K562 (cell line): ENCODE results near the gene PTPN1. TPM values are rescaled to one million over a fixed set of nuclear protein-coding genes. Genes with fewer than 3 reads are reported as not detected.
A peak's percentile ranks its signal among the peaks of the same experiment; 100 is the strongest.

Experiments used
- ATAC-seq: fragments of 200-7000 bp; cut with Tn5 transposase; 3 replicates; pipeline ENCODE4 v1.9.1; 2020; ENCODE audit warnings: moderate library complexity
- BruUV-seq: library from RNA; stranded (reverse); fragments of 400-500 nt; replicated peaks from 2 replicates; lab custom pipeline; 2021; lab: Mats Ljungman, UMichigan
- CTCF ChIA-PET: fragments of 300-600 bp; formaldehyde crosslinking; extraction: SDS; loops from one replicate; lab custom pipeline; 2021; ENCODE audit warnings: low intra/inter-chr PET ratio; lab: Yijun Ruan, JAX
- POLR2A ChIA-PET: fragments of 300-600, 350-650 bp; sonication (Branson Sonifier 250); formaldehyde crosslinking; extraction: SDS; loops from one replicate; lab custom pipeline; 2021; ENCODE audit warnings: antibody characterized with exemption, inconsistent platforms; lab: Yijun Ruan, JAX
- DNase-seq, 4 experiments: peaks; one replicate each; pipeline versions ENCODE4 v3.0.0 to v3.0.0-alpha.2; 2011 to 2018; ENCODE audit warnings: low spot score in 3 of 4, mixed read lengths in 3 of 4; ENCODE audit errors: extremely low read depth in 1 of 4
- FAIRE-seq: peaks from 2 replicates; lab custom pipeline; 2011; peaks lifted over from hg19 to GRCh38; lab: Jason Lieb, UNC
- H2AFZ ChIP-seq: 2 replicates; pipeline ENCODE4 v1.6.0; 2011; ENCODE audit warnings: low read depth, low read length, control low read depth, inconsistent platforms
- H3K27ac ChIP-seq: fragments of 200-600 bp; 3 replicates; pipeline ENCODE4 v1.8.0; 2011; ENCODE audit warnings: low read depth, mild to moderate bottlenecking, control low read depth, inconsistent platforms, low read length, moderate library complexity, mixed read lengths; ENCODE audit errors: extremely low read depth
- H3K27me3 ChIP-seq, 2 experiments: fragments of 300-600 bp in 1 of 2; 2 replicates in 1 of 2; 3 replicates in 1 of 2; pipeline versions ENCODE4 v1.6.0 to v1.8.0; 2011; ENCODE audit warnings: inconsistent platforms in 2 of 2, low read length in 2 of 2, mild to moderate bottlenecking in 1 of 2, mixed read lengths in 1 of 2, moderate library complexity in 1 of 2; ENCODE audit not compliant: control insufficient read depth in 2 of 2, insufficient read depth in 2 of 2
- H3K36me3 ChIP-seq: fragments of 300-600 bp; 3 replicates; pipeline ENCODE4 v1.8.0; 2011; ENCODE audit warnings: mild to moderate bottlenecking, low read length, inconsistent platforms; ENCODE audit not compliant: control insufficient read depth, insufficient read depth
- H3K4me1 ChIP-seq, 2 experiments: fragments of 200-600 bp in 1 of 2; replicated peaks in 1 of 2; 2 replicates in 1 of 2; 3 replicates in 1 of 2; pipeline versions ENCODE4 v1.5.1 to v1.8.0; 2011; ENCODE audit warnings: inconsistent platforms in 2 of 2, low read length in 2 of 2, mild to moderate bottlenecking in 1 of 2, mixed read lengths in 1 of 2, moderate library complexity in 1 of 2; ENCODE audit not compliant: control insufficient read depth in 2 of 2, insufficient read depth in 2 of 2
- H3K4me2 ChIP-seq: 2 replicates; pipeline ENCODE4 v1.6.1; 2011; ENCODE audit warnings: low read length, control low read depth, inconsistent platforms, mixed read lengths; ENCODE audit not compliant: insufficient read depth
- H3K4me3 ChIP-seq: fragments of 200-600 bp; sonication (generic), shearing (Covaris generic); 2 replicates; pipeline ENCODE4 v1.5.1; 2016; ENCODE audit warnings: control low read depth, inconsistent platforms
- H3K79me2 ChIP-seq: fragments of 200-600 bp; 3 replicates; pipeline ENCODE4 v1.8.0; 2011; ENCODE audit warnings: low read length, inconsistent platforms; ENCODE audit not compliant: control insufficient read depth, insufficient read depth
- H3K9ac ChIP-seq, 2 experiments: 2 replicates each; pipeline versions ENCODE4 v1.6.0 to v1.6.1; 2011; ENCODE audit warnings: low read depth in 2 of 2, low read length in 2 of 2, control low read depth in 1 of 2, inconsistent platforms in 1 of 2, mild to moderate bottlenecking in 1 of 2, mixed read lengths in 1 of 2; ENCODE audit not compliant: insufficient read depth in 1 of 2
- H3K9me1 ChIP-seq: one replicate; pipeline ENCODE4 v1.6.0; 2011; ENCODE audit warnings: inconsistent platforms, mild to moderate bottlenecking, low read length, moderate library complexity; ENCODE audit not compliant: control insufficient read depth, insufficient read depth
- H3K9me3 ChIP-seq: replicated peaks from 2 replicates; pipeline ENCODE4 v1.5.1; 2011; ENCODE audit warnings: low read depth, low read length, inconsistent platforms; ENCODE audit not compliant: control insufficient read depth, insufficient read depth
- H4K20me1 ChIP-seq: replicated peaks from 2 replicates; pipeline ENCODE4 v1.6.1; 2011; ENCODE audit warnings: low read length, inconsistent platforms, mixed read lengths; ENCODE audit not compliant: control insufficient read depth, insufficient read depth
- DPF2 ChIP-seq: fragments of 450-650 bp; IDR thresholded peaks from 2 replicates; pipeline ENCODE4 v1.6.1; 2016
- ETS2 ChIP-seq: IDR thresholded peaks from 2 replicates; pipeline ENCODE4 v1.6.1; 2016; ENCODE audit warnings: borderline replicate concordance, missing genetic modification characterization, mild to moderate bottlenecking, moderate library complexity, missing compliant biosample characterization; ENCODE audit not compliant: poor library complexity, severe bottlenecking
- FOS ChIP-seq: IDR thresholded peaks from 3 replicates; pipeline ENCODE4 v1.6.1; 2011; ENCODE audit not compliant: insufficient read length; ENCODE audit errors: extremely low read depth
- HNRNPL ChIP-seq: fragments of 200-400 bp; formaldehyde crosslinking; IDR thresholded peaks from 2 replicates; pipeline ENCODE4 v1.6.1; 2017; ENCODE audit warnings: low read depth, mild to moderate bottlenecking, low read length
- POLR2A ChIP-seq: fragments of 450-650 bp; conservative IDR thresholded peaks from 2 replicates; pipeline ENCODE4 v1.6.1; 2016
- POLR2G ChIP-seq: fragments of 200-400 bp; formaldehyde crosslinking; IDR thresholded peaks from 2 replicates; pipeline ENCODE4 v1.6.1; 2017; ENCODE audit warnings: low read depth, mild to moderate bottlenecking, antibody characterized with exemption, low read length, moderate library complexity
- PREB ChIP-seq: sonication (generic); formaldehyde crosslinking; IDR thresholded peaks from 2 replicates; pipeline ENCODE4 v1.8.1; 2023; ENCODE audit warnings: mild to moderate bottlenecking, missing genetic modification reagents
- RBM15 ChIP-seq: fragments of 200-400 bp; formaldehyde crosslinking; IDR thresholded peaks from 2 replicates; pipeline ENCODE4 v1.6.1; 2018; ENCODE audit warnings: mild to moderate bottlenecking, low read length, moderate library complexity; ENCODE audit not compliant: insufficient read depth
- RBM22 ChIP-seq: fragments of 200-400 bp; formaldehyde crosslinking; IDR thresholded peaks from 2 replicates; pipeline ENCODE4 v1.6.1; 2018; ENCODE audit warnings: low read length, low read depth; ENCODE audit not compliant: poor library complexity, severe bottlenecking
- RBM39 ChIP-seq: fragments of 200-400 bp; formaldehyde crosslinking; optimal IDR thresholded peaks from 2 replicates; pipeline ENCODE3; 2018; ENCODE audit warnings: low read depth, low read length
- SIN3B ChIP-seq: fragments of 450-650 bp; IDR thresholded peaks from 2 replicates; pipeline ENCODE4 v1.6.1; 2017; ENCODE audit warnings: low read depth, mild to moderate bottlenecking, moderate library complexity
- SUPT5H ChIP-seq: fragments of 450-650 bp; IDR thresholded peaks from 2 replicates; pipeline ENCODE4 v1.6.1; 2016
- ZNF134 ChIP-seq: fragments of 250-450 bp; sonication (Bioruptor Pico); conservative IDR thresholded peaks from 2 replicates; pipeline ENCODE4 v1.4.0; 2020
- ZNF140 ChIP-seq: fragments of 250-450 bp; sonication (Bioruptor Pico); IDR thresholded peaks from 2 replicates; pipeline ENCODE4 v1.8.0; 2021; ENCODE audit warnings: moderate library complexity, mild to moderate bottlenecking, inconsistent platforms
- ZNF311 ChIP-seq: fragments of 250-450 bp; sonication (Bioruptor Pico); IDR thresholded peaks from 2 replicates; pipeline ENCODE4 v1.4.0; 2020; ENCODE audit warnings: mild to moderate bottlenecking, moderate library complexity
- ZNF696 ChIP-seq: fragments of 250-450 bp; sonication (Bioruptor Pico); conservative IDR thresholded peaks from 2 replicates; pipeline ENCODE4 v1.4.0; 2020; ENCODE audit warnings: mild to moderate bottlenecking, moderate library complexity
- whole genome bisulfite sequencing: fragments of 100-300 bp; shearing (Covaris generic); methylation state at CpG from one replicate; pipeline ENCODE4 v1.1.6; 2016; ENCODE audit warnings: low coverage, mixed read lengths; ENCODE audit not compliant: insufficient coverage; ENCODE audit errors: missing lambda C conversion rate; 5-methylcytosine and 5-hydroxymethylcytosine counted together
- in situ Hi-C: fragments of 300-500 bp; cut with MboI; formaldehyde crosslinking; loops from 4 replicates; pipeline ENCODE4 v1.15.0; 2018; ENCODE audit warnings: inconsistent platforms, mixed read lengths
- intact Hi-C: fragments of 100-400 bp; cut with micrococcal nuclease; formaldehyde crosslinking; loops from 2 replicates; pipeline ENCODE4 v1.14.2; 2022
- polyA plus RNA-seq, 8 experiments: library from polyadenylated mRNA; depleted of rRNA in 4 of 8; stranded (reverse) in 5 of 8; unstranded in 3 of 8; fragments of >200 nt; fragmentation: Nextera tagmentation in 2 of 8; fragmentation: Illumina TruSeq in 1 of 8; extraction: Ambion mirVana in 2 of 8; extraction: Trizol in 1 of 8; gene quantifications; 2 replicates each; pipeline versions ENCODE4 v1.2.1 to v1.2.3, GENCODE V29; 2011 to 2014; ENCODE audit warnings: inconsistent platforms in 1 of 8, missing spikeins in 1 of 8
- total RNA-seq, 7 experiments: library from RNA; depleted of rRNA in 6 of 7; stranded (reverse); fragments of >200 nt in 6 of 7; fragmentation: Illumina TruSeq in 2 of 7; extraction: Trizol in 2 of 7; gene quantifications; 2 replicates each; pipeline versions ENCODE4 v1.2.1 to v1.2.3, GENCODE V29; 2011 to 2021; ENCODE audit warnings: low replicate concordance in 1 of 7

Gene PTPN1
- total and polyA plus RNA-seq, 9 of the 15 experiments (the other 6 are each of a cell fraction or from before 2014, with no cell fraction given), result 11.0 to 85.3 (median 54.0) TPM

DNA sequence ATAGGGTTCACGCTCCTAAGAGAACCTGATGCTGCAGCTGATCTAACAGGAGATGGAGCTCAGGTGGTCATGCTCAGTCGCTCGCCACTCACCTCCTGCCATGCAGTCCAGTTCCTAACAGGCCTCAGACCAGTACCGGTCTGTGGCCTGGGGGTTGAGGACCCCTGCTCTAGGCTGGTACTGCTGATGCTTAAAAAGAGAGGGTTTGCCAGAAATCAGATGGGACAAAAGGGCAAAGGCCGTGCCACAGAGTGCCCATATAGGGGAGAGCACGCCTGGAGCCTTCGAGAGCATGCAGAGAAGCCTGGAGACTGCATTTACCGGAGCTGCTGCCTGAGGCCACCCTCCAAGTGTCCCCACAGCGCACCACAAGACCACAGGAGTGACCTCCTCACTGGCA, 75.5 kb downstream of the PTPN1 start:
- H3K4me3 ChIP-seq, result no peak overlapping the region
- WGBS, result 92% methylated on average over 9 of the region's 9 CpGs
- TF ChIP-seq POLR2A (peak; percentile 53; the same call in 1 of the 2 replicates), ZNF140 (CRISPR knock-in tag) (no peak), SUPT5H (peak; percentile 11; the same call in 1 of the 2 replicates), RBM22 (peak; percentile 5)
- no peak overlapping the region for H3K9ac ChIP-seq
- FAIRE-seq (no peak), ATAC-seq (no peak), DNase-seq (no peak)
- no peaks in the 10 kb centered on the region for H3K9me3 ChIP-seq
- no TSS peak for BruUV-seq
- H3K27me3 ChIP-seq, result no peaks in the 10 kb centered on the region
- H3K9me1 ChIP-seq, result no peaks in the 10 kb centered on the region
- in situ Hi-C loops, result no loop called here
- ChIA-PET POLR2A (interaction anchor here (0.6 to 2.0 kb wide), 4 partner anchors 8 to 200 kb away, joined by 3 to 5 read pairs (median 4); no protein-coding TSS in a partner anchor), CTCF (interaction anchor here (0.9 kb wide), 1 partner anchor 9 kb away, joined by 3 read pairs; no protein-coding TSS in a partner anchor)
- peaks cover 93% of the 10 kb centered on the region for H3K36me3 ChIP-seq
- H3K4me2 ChIP-seq, result no peak overlapping the region
- 0 out of 2 replicates have a peak, but pooled peaks cover 3% of the 10 kb centered on the region for H4K20me1 ChIP-seq
- H3K27ac ChIP-seq, result no peak overlapping the region
- intact Hi-C loops, result no loop called here
- H2AFZ ChIP-seq, result no peak overlapping the region
- peaks cover 0 to 11% of the 10 kb centered on the region in 2 experiments; a peak in 1 of 5 replicates for H3K4me1 ChIP-seq
- no peaks in the 10 kb centered on the region for H3K79me2 ChIP-seq

DNA sequence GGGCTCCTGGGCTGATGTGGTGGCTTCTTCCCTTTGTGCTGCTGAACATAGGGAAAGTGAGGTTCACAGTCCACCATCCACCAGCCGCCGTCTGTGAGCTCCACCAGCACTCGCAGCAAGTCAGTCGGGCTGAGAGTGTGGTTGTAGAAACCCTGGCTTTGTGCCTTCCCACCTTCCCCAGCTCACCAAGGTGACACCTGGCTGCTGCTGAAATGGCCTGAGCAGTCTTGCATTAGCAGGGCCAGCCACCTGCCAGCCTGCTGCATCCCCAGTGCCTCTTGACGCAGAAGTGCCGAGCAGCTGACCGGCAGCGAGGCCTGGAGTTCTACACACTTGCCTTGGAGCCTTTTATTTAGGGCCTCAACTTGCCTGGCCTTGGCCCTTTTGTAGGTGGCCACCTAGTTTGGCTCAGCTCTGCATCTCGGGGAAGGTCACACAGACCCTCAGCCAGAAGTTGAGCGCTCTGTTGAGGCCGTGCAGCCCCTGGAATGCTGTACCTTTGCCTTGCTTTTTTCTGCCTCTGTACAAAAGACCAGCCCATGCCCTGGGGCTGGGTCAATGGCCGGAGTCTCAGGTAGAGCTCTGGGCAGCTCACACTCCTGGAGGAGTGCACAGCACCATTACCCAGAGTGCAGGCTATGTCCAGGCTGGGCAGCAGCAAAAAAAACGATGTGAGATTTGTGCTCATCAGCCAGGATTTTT, 76.5 kb downstream of the PTPN1 start:
- H3K4me1 ChIP-seq, result peaks cover 0 to 9% of the 10 kb centered on the region in 2 experiments; a peak in 1 of 5 replicates
- peaks cover 92% of the 10 kb centered on the region for H3K36me3 ChIP-seq
- no peak overlapping the region for H3K27ac ChIP-seq
- peak; percentile 31 for TF ChIP-seq RBM39
- TF ChIP-seq DPF2, result no peak
- no peak for TF ChIP-seq ZNF696
- TF ChIP-seq FOS, result no peak
- no peak for TF ChIP-seq PREB
- no peak for TF ChIP-seq ZNF311 (CRISPR knock-in tag)
- TF ChIP-seq SIN3B, result no peak
- TF ChIP-seq RBM15, result no peak
- TF ChIP-seq ETS2, result no peak
- peak; percentile 76 for TF ChIP-seq POLR2G
- no peak for TF ChIP-seq ZNF134 (CRISPR knock-in tag)
- no peak for TF ChIP-seq HNRNPL

More for the DNA sequence above, 76.5 kb downstream of the PTPN1 start:
- Histone ChIP-seq H3K4me3 (no peak overlapping the region), H2AFZ (no peak overlapping the region), H3K9ac (peak overlapping the region in 1 of 2 experiments; percentile 5; a peak in 1 of 4 replicates), H3K9me1 (no peaks in the 10 kb centered on the region), H3K79me2 (no peaks in the 10 kb centered on the region), H3K27me3 (no peaks in the 10 kb centered on the region), H3K9me3 (no peaks in the 10 kb centered on the region), H4K20me1 (0 out of 2 replicates have a peak, but pooled peaks cover 3% of the 10 kb centered on the region), H3K4me2 (no peak overlapping the region)
- intact Hi-C loops, result no loop called here
- WGBS, result 95% methylated on average over 13 of the region's 13 CpGs
- POLR2A ChIA-PET, result interaction anchor here (0.6 to 2.0 kb wide), 6 partner anchors 9 to 172 kb away, joined by 3 to 5 read pairs (median 4); no protein-coding TSS in a partner anchor
- 0 out of 3 replicates have a peak, but pooled peaks have one; percentile 7 for ATAC-seq
- in situ Hi-C loops, result no loop called here
- DNase-seq, result no peak
- FAIRE-seq, result no peak
- BruUV-seq, result TSS peak; percentile 36
- CTCF ChIA-PET, result interaction anchor here (1.2 kb wide), 1 partner anchor 400 kb away, joined by 4 read pairs; no protein-coding TSS in a partner anchor
